GM12878 (cell line): ENCODE results near the gene MMP20. TPM values are rescaled to one million over a fixed set of nuclear protein-coding genes. Genes with fewer than 3 reads are reported as not detected.

ENCODE experiments used
- ATAC-seq: fragments of 200-7000 bp; cut with Tn5 transposase; 3 replicates; pipeline ENCODE4 v1.9.1; 2020; ENCODE audit warnings: mild to moderate bottlenecking, moderate library complexity
- BruUV-seq: library from RNA; stranded (reverse); fragments of 400-500 nt; replicated peaks from 2 replicates; lab custom pipeline; 2021; lab: Mats Ljungman, UMichigan
- CTCF ChIA-PET: fragments of 300-600 bp; sonication (Branson Sonifier 250); formaldehyde crosslinking; extraction: SDS; loops from one replicate; lab custom pipeline; 2021; ENCODE audit warnings: inconsistent platforms; lab: Yijun Ruan, JAX
- POLR2A ChIA-PET: fragments of 350-600 bp; formaldehyde crosslinking; extraction: SDS; loops from one replicate; lab custom pipeline; 2021; ENCODE audit warnings: inconsistent platforms; lab: Charles Lee
- RAD21 ChIA-PET: fragments of 300-600 bp; sonication (Branson Sonifier 250); formaldehyde crosslinking; loops from one replicate; lab custom pipeline; 2023; ENCODE audit warnings: antibody characterized with exemption; ENCODE audit not compliant: unreplicated experiment; lab: Charles Lee
- SMC1A ChIA-PET: fragments of 300-600 bp; sonication (Branson Sonifier 250); formaldehyde crosslinking; loops from one replicate; lab custom pipeline; 2023; ENCODE audit not compliant: unreplicated experiment, uncharacterized antibody; lab: Charles Lee
- DNase-seq: peaks from one replicate; pipeline ENCODE4 v3.0.0-alpha.2; 2011; ENCODE audit warnings: low read depth, low spot score
- FAIRE-seq: peaks from 3 replicates; lab custom pipeline; 2011; peaks lifted over from hg19 to GRCh38; lab: Jason Lieb, UNC
- H2AFZ ChIP-seq: 2 replicates; pipeline ENCODE4 v1.6.0; 2011; ENCODE audit warnings: low read depth, low read length, control low read depth; ENCODE audit not compliant: control insufficient read depth
- H3K27ac ChIP-seq: 2 replicates; pipeline ENCODE4 v1.5.1; 2011; ENCODE audit warnings: control low read depth; ENCODE audit not compliant: control insufficient read depth, insufficient read depth
- H3K27me3 ChIP-seq, 2 experiments: replicated peaks in 1 of 2; 2 replicates each; pipeline versions ENCODE4 v1.6.0 to v1.6.1; 2011; ENCODE audit warnings: low read length in 1 of 2; ENCODE audit not compliant: control insufficient read depth in 2 of 2, insufficient read depth in 2 of 2
- H3K36me3 ChIP-seq, 2 experiments: 2 replicates each; pipeline ENCODE4 v1.5.1; 2011; ENCODE audit warnings: low read length in 1 of 2; ENCODE audit not compliant: control insufficient read depth in 2 of 2, insufficient read depth in 2 of 2
- H3K4me1 ChIP-seq: 2 replicates; pipeline ENCODE4 v1.6.1; 2011; ENCODE audit warnings: mild to moderate bottlenecking, low read length, moderate library complexity, mixed read lengths; ENCODE audit not compliant: control insufficient read depth, insufficient read depth
- H3K4me2 ChIP-seq: 2 replicates; pipeline ENCODE4 v1.6.0; 2011; ENCODE audit warnings: control low read depth; ENCODE audit not compliant: control insufficient read depth, insufficient read depth
- H3K4me3 ChIP-seq: fragments of 200-600 bp; sonication (generic); 2 replicates; pipeline ENCODE4 v1.5.1; 2016
- H3K79me2 ChIP-seq: 2 replicates; pipeline ENCODE4 v1.6.0; 2011; ENCODE audit warnings: low read length; ENCODE audit not compliant: control insufficient read depth, insufficient read depth
- H3K9ac ChIP-seq: 2 replicates; pipeline ENCODE4 v1.8.0; 2011; ENCODE audit warnings: low read length, control low read depth, mixed read lengths; ENCODE audit not compliant: control insufficient read depth, insufficient read depth
- H3K9me3 ChIP-seq: replicated peaks from 3 replicates; pipeline ENCODE4 v1.5.1; 2011; ENCODE audit warnings: mild to moderate bottlenecking, low read length; ENCODE audit not compliant: control insufficient read depth, insufficient read depth
- H4K20me1 ChIP-seq: 2 replicates; pipeline ENCODE4 v1.6.0; 2011; ENCODE audit not compliant: control insufficient read depth, insufficient read depth
- CREM ChIP-seq: IDR thresholded peaks from 2 replicates; pipeline ENCODE4 v1.6.1; 2014; ENCODE audit warnings: antibody characterized with exemption, low read depth
- ESRRA ChIP-seq: IDR thresholded peaks from 2 replicates; pipeline ENCODE4 v1.6.1; 2012; ENCODE audit warnings: mild to moderate bottlenecking, low read length, improper control_type of control experiment
- JUND ChIP-seq: IDR thresholded peaks from 2 replicates; pipeline ENCODE4 v1.6.1; 2012; ENCODE audit warnings: low read depth, mild to moderate bottlenecking, low read length, improper control_type of control experiment, moderate library complexity
- MEF2B ChIP-seq: fragments of 450-650 bp; IDR thresholded peaks from 2 replicates; pipeline ENCODE4 v1.6.1; 2018; ENCODE audit warnings: mild to moderate bottlenecking, moderate library complexity; ENCODE audit not compliant: partially characterized antibody, poor library complexity, severe bottlenecking
- RELB ChIP-seq: fragments of 450-650 bp; IDR thresholded peaks from 2 replicates; pipeline ENCODE4 v1.6.1; 2017; ENCODE audit warnings: low read depth, mild to moderate bottlenecking, moderate library complexity
- RFX5 ChIP-seq: IDR thresholded peaks from 2 replicates; pipeline ENCODE4 v1.6.1; 2011; ENCODE audit warnings: low read depth, low read length, improper control_type of control experiment
- RUNX3 ChIP-seq: IDR thresholded peaks from 2 replicates; pipeline ENCODE4 v1.6.1; 2012; ENCODE audit warnings: low read length, inconsistent platforms
- SMAD1 ChIP-seq: fragments of 450-650 bp; IDR thresholded peaks from 2 replicates; pipeline ENCODE4 v1.6.1; 2018; ENCODE audit warnings: mild to moderate bottlenecking, low read depth; ENCODE audit not compliant: partially characterized antibody
- ZNF207 ChIP-seq: fragments of 450-650 bp; IDR thresholded peaks from 2 replicates; pipeline ENCODE4 v1.6.1; 2014; ENCODE audit warnings: antibody characterized with exemption, mild to moderate bottlenecking, borderline replicate concordance
- ZNF687 ChIP-seq: fragments of 450-650 bp; IDR thresholded peaks from 2 replicates; pipeline ENCODE4 v1.6.1; 2017; ENCODE audit warnings: mild to moderate bottlenecking, moderate library complexity
- WGBS: methylation state at CpG from one replicate; pipeline ENCODE4 v1.1.6; 2016; ENCODE audit warnings: low lambda C conversion rate; ENCODE audit not compliant: insufficient replicate concordance, insufficient coverage; ENCODE audit errors: missing lambda C conversion rate; 5-methylcytosine and 5-hydroxymethylcytosine counted together
- in situ Hi-C: fragments of 300-500 bp; cut with MboI; formaldehyde crosslinking; loops from 9 replicates; pipeline ENCODE4 v1.14.3; 2018; ENCODE audit warnings: mixed read lengths
- intact Hi-C: fragments of 100-400 bp; cut with micrococcal nuclease; formaldehyde crosslinking; loops from one replicate; pipeline ENCODE4 v1.14.2; 2022; ENCODE audit not compliant: unreplicated experiment
- polyA plus RNA-seq, 11 experiments: library from polyadenylated mRNA; depleted of rRNA in 4 of 11; unstranded in 6 of 11; stranded (reverse) in 5 of 11; fragments of >200 nt; fragmentation: Nextera tagmentation in 4 of 11; fragmentation: Illumina TruSeq in 1 of 11; extraction: Ambion mirVana in 4 of 11; extraction: Trizol in 1 of 11; gene quantifications; 1 replicate in 1 of 11; 2 replicates in 10 of 11; pipeline versions ENCODE4 v1.2.1 to v1.2.3, GENCODE V29; 2011 to 2016; ENCODE audit warnings: inconsistent platforms in 2 of 11, missing spikeins in 2 of 11, low read depth in 1 of 11
- total RNA-seq, 4 experiments: library from RNA; depleted of rRNA in 3 of 4; stranded (reverse); fragments of >200 nt in 3 of 4; fragmentation: Illumina TruSeq in 1 of 4; extraction: Trizol in 1 of 4; gene quantifications; 2 replicates each; pipeline versions ENCODE4 v1.2.1 to v1.2.3, GENCODE V29; 2013 to 2021
- TF ChIP-seq, protein P1 (sequence below): IDR thresholded peaks from 2 replicates; pipeline ENCODE4 v1.6.1; 2012; ENCODE audit warnings: low read depth, low read length, improper control_type of control experiment

MMP20 gene
- total and polyA plus RNA-seq, 10 of the 15 experiments (the other 5 are each of a cell fraction or from before 2014, with no cell fraction given), result 0.10 to 0.57 (median 0.19) TPM; not detected in 2

DNA sequence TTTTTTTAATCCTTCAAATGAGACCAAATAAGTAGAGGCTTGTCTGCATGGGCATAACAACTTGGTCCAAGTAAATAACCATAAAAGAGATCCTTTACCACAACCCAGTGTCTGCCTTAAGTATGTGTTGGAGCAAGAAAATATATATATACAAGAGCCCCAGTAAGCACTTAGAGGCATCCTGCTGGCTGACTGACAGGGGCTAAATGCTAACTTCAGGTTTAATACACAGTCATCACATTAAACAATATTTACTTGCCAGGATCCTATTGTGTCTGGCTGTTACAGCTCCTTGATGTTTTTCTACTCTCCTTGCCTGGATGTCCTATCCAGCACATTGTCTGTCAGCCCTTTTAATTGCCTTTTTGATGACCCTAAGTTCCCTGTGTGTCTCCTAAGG is 37.5 kb upstream of the MMP20 start:
- ChIA-PET CTCF (no interaction called here), POLR2A (no interaction called here), SMC1A (no interaction called here), RAD21 (no interaction called here)
- no peak for ATAC-seq
- BruUV-seq, result no TSS peak
- Histone ChIP-seq H3K4me3 (no peak overlapping the region), H2AFZ (no peak overlapping the region), H4K20me1 (no peaks in the 10 kb centered on the region), H3K36me3 (no peaks in the 10 kb centered on the region), H3K79me2 (no peaks in the 10 kb centered on the region), H3K4me2 (no peak overlapping the region), H3K27ac (no peak overlapping the region), H3K9ac (no peak overlapping the region), H3K9me3 (no peaks in the 10 kb centered on the region), H3K4me1 (no peaks in the 10 kb centered on the region), H3K27me3 (peaks cover 0 to 3% of the 10 kb centered on the region in 2 experiments; a peak in 1 of 4 replicates)
- no peak for DNase-seq
- no peak for TF ChIP-seq ESRRA
- intact Hi-C loops (no loop called here), in situ Hi-C loops (loop anchor here (25.0 kb wide), 1 partner anchor 800 kb away; no protein-coding TSS in a partner anchor)
- FAIRE-seq, result no peak

DNA sequence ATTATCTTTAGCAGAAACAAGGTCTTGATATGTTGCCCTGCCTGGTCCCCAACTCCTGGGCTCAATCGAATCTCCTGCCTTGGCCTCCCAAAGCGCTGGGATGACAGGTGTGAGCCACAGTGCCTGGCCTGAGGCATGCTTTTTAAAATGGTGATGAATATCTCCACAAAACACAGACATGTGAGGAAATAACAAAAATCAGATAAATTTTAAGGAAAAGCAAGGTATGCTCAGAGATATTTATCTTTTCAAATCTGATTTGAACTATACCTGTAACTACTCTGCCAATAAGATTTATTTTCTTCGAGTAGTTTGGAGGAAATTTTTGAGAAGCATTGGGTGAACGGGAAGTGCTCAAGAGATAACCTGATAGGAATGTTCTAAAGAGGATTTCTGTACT is 35.9 kb upstream of the MMP20 start:
- ChIA-PET RAD21 (no interaction called here), CTCF (interaction anchor here (0.6 to 1.0 kb wide), 4 partner anchors 46 to 373 kb away, joined by 3 to 4 read pairs (median 4); no protein-coding TSS in a partner anchor), POLR2A (no interaction called here), SMC1A (interaction anchor here (1.0 to 1.3 kb wide), 3 partner anchors 47 to 372 kb away, joined by 3 to 5 read pairs (median 3); no protein-coding TSS in a partner anchor)
- Histone ChIP-seq H3K36me3 (no peaks in the 10 kb centered on the region), H3K79me2 (no peaks in the 10 kb centered on the region), H3K4me2 (no peak overlapping the region), H4K20me1 (no peaks in the 10 kb centered on the region), H3K27me3 (peaks cover 0 to 3% of the 10 kb centered on the region in 2 experiments; a peak in 2 of 4 replicates), H3K9me3 (no peaks in the 10 kb centered on the region), H3K9ac (no peak overlapping the region), H3K27ac (no peak overlapping the region), H3K4me1 (no peaks in the 10 kb centered on the region), H3K4me3 (no peak overlapping the region), H2AFZ (no peak overlapping the region)
- DNase-seq (no peak), ATAC-seq (no peak), FAIRE-seq (no peak)
- 2% methylated on average over 4 of the region's 4 CpGs for WGBS
- no TSS peak for BruUV-seq
- intact Hi-C loops (no loop called here), in situ Hi-C loops (loop anchor here (25.0 kb wide), 1 partner anchor 799 kb away; no protein-coding TSS in a partner anchor)
- TF ChIP-seq RUNX3 (no peak), JUND (no peak), ZNF687 (no peak), ZNF207 (no peak), MEF2B (no peak), SMAD1 (no peak), RFX5 (no peak), CREM (no peak), RELB (no peak)
- TF ChIP-seq, protein P1, sequence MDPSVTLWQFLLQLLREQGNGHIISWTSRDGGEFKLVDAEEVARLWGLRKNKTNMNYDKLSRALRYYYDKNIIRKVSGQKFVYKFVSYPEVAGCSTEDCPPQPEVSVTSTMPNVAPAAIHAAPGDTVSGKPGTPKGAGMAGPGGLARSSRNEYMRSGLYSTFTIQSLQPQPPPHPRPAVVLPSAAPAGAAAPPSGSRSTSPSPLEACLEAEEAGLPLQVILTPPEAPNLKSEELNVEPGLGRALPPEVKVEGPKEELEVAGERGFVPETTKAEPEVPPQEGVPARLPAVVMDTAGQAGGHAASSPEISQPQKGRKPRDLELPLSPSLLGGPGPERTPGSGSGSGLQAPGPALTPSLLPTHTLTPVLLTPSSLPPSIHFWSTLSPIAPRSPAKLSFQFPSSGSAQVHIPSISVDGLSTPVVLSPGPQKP, result no peak
